Fibroblast of lung (primary cell): ENCODE results near the gene MICAL2. TPM values are rescaled to one million over a fixed set of nuclear protein-coding genes. Genes with fewer than 3 reads are reported as not detected.
A peak's percentile ranks its signal among the peaks of the same experiment; 100 is the strongest.

ENCODE experiments used
- DNase-seq, 2 donors: peaks; one replicate each; pipeline versions ENCODE4 v3.0.0 to v3.0.0-alpha.2; 2010; ENCODE audit warnings: low read depth in 2 of 2
- H2AFZ ChIP-seq: 2 replicates; pipeline ENCODE4 v1.5.1; 2012; ENCODE audit warnings: low read length, control low read depth, inconsistent platforms
- H3K27ac ChIP-seq: 2 replicates; pipeline ENCODE4 v1.5.1; 2011; ENCODE audit warnings: low read length, control low read depth; ENCODE audit not compliant: insufficient read depth
- H3K27me3 ChIP-seq: 2 replicates; pipeline ENCODE4 v1.5.1; 2011; ENCODE audit warnings: mild to moderate bottlenecking, low read length; ENCODE audit not compliant: control insufficient read depth, insufficient read depth
- H3K36me3 ChIP-seq: 2 replicates; pipeline ENCODE4 v1.5.1; 2011; ENCODE audit warnings: low read length; ENCODE audit not compliant: control insufficient read depth, insufficient read depth
- H3K4me1 ChIP-seq: 2 replicates; pipeline ENCODE4 v1.5.1; 2011; ENCODE audit warnings: low read length; ENCODE audit not compliant: control insufficient read depth, insufficient read depth; ENCODE audit errors: extremely low read depth
- H3K4me2 ChIP-seq: 2 replicates; pipeline ENCODE4 v1.5.1; 2011; ENCODE audit warnings: low read length, control low read depth; ENCODE audit not compliant: insufficient read depth; ENCODE audit errors: extremely low read depth
- H3K4me3 ChIP-seq, 4 experiments: fragments of 200-600 bp in 1 of 4; sonication (generic) in 1 of 4; replicated peaks in 1 of 4; 2 replicates each; pipeline ENCODE4 v1.5.1; 2011 to 2016; ENCODE audit warnings: low read length in 4 of 4, low read depth in 3 of 4, mild to moderate bottlenecking in 3 of 4, control low read depth in 2 of 4, inconsistent platforms in 1 of 4, mixed read lengths in 1 of 4; ENCODE audit not compliant: insufficient read depth in 1 of 4; ENCODE audit errors: control extremely low read depth in 1 of 4
- H3K79me2 ChIP-seq: 2 replicates; pipeline ENCODE4 v1.5.1; 2012; ENCODE audit warnings: mild to moderate bottlenecking, low read length, inconsistent platforms; ENCODE audit not compliant: control insufficient read depth, insufficient read depth
- H3K9ac ChIP-seq: 2 replicates; pipeline ENCODE4 v1.5.1; 2011; ENCODE audit warnings: mild to moderate bottlenecking, low read length, control low read depth; ENCODE audit not compliant: insufficient read depth
- H3K9me3 ChIP-seq: 2 replicates; pipeline ENCODE4 v1.5.1; 2012; ENCODE audit warnings: low read depth, low read length; ENCODE audit not compliant: control insufficient read depth, insufficient read depth
- H4K20me1 ChIP-seq: 2 replicates; pipeline ENCODE4 v1.5.1; 2011; ENCODE audit warnings: low read length; ENCODE audit not compliant: control insufficient read depth, insufficient read depth; ENCODE audit errors: extremely low read depth
- EZH2 ChIP-seq: IDR thresholded peaks from 2 replicates; pipeline ENCODE4 v1.5.1; 2012; ENCODE audit warnings: low read length, control low read depth, mild to moderate bottlenecking; ENCODE audit errors: missing control alignments
- polyA plus RNA-seq, 2 donors: library from polyadenylated mRNA; depleted of rRNA in 1 of 2; stranded (reverse) in 1 of 2; unstranded in 1 of 2; fragments of >200 nt; gene quantifications; 2 replicates each; pipeline ENCODE4 v1.2.1, GENCODE V29; 2011 to 2012; ENCODE audit warnings: missing spikeins in 1 of 2
- total RNA-seq: library from RNA; depleted of rRNA; stranded (reverse); fragments of >200 nt; gene quantifications from 2 replicates; pipeline ENCODE4 v1.2.1, GENCODE V29; 2014
- TF ChIP-seq, protein P1 (sequence below), 2 donors: IDR thresholded peaks in 1 of 2; conservative IDR thresholded peaks in 1 of 2; 1 replicate in 1 of 2; 2 replicates in 1 of 2; pipeline ENCODE4 v1.5.1; 2011 to 2012; ENCODE audit warnings: low read length in 2 of 2, control low read depth in 1 of 2, inconsistent platforms in 1 of 2, low read depth in 1 of 2, mild to moderate bottlenecking in 1 of 2

MICAL2 gene
- total and polyA plus RNA-seq, 2 donors (not counting 1 experiment from before 2014, with no cell fraction given), result 78.5 to 275 TPM

DNA sequence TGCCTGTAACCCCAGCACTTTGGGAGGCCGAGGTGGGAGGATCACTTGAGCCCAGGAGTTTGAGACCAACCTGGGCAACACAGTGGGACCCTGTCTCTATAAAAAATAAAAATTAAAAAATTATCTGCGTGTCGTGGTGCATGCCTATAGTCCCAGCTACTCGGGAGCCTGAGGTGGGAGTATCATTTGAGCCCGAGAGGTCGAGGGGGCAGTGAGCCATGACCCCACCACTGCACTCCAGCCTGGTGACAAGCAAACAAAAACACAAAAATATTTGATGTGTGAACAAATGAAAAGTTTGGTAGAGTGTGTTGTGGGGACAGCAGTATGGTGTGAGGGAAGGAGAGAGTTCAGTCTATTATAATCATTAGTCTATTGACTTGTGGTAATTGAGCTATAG, 176.2 kb downstream of the MICAL2 start:
- H2AFZ ChIP-seq, result no peak overlapping the region
- H3K36me3 ChIP-seq, result no peaks in the 10 kb centered on the region
- TF ChIP-seq, protein P1, sequence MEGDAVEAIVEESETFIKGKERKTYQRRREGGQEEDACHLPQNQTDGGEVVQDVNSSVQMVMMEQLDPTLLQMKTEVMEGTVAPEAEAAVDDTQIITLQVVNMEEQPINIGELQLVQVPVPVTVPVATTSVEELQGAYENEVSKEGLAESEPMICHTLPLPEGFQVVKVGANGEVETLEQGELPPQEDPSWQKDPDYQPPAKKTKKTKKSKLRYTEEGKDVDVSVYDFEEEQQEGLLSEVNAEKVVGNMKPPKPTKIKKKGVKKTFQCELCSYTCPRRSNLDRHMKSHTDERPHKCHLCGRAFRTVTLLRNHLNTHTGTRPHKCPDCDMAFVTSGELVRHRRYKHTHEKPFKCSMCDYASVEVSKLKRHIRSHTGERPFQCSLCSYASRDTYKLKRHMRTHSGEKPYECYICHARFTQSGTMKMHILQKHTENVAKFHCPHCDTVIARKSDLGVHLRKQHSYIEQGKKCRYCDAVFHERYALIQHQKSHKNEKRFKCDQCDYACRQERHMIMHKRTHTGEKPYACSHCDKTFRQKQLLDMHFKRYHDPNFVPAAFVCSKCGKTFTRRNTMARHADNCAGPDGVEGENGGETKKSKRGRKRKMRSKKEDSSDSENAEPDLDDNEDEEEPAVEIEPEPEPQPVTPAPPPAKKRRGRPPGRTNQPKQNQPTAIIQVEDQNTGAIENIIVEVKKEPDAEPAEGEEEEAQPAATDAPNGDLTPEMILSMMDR (conservative IDR thresholded peaks at IDR 0.05 in 1 of 2, IDR thresholded peaks at IDR 0.05 in 1 of 2; ENCODE audit: low read depth in 1 of 2, low read length in 2 of 2), result no peak
- no peak for TF ChIP-seq EZH2
- no peaks in the 10 kb centered on the region for H4K20me1 ChIP-seq
- H3K9ac ChIP-seq, result no peak overlapping the region
- H3K27ac ChIP-seq, result peak overlapping the region; percentile 92
- H3K9me3 ChIP-seq, result no peaks in the 10 kb centered on the region
- no peak for DNase-seq
- H3K27me3 ChIP-seq, result no peaks in the 10 kb centered on the region
- H3K79me2 ChIP-seq, result no peaks in the 10 kb centered on the region
- peak overlapping the region in 1 of 4 experiments; percentile 5 for H3K4me3 ChIP-seq
- peak overlapping the region; percentile 44 for H3K4me2 ChIP-seq
- peaks cover 51% of the 10 kb centered on the region for H3K4me1 ChIP-seq

DNA sequence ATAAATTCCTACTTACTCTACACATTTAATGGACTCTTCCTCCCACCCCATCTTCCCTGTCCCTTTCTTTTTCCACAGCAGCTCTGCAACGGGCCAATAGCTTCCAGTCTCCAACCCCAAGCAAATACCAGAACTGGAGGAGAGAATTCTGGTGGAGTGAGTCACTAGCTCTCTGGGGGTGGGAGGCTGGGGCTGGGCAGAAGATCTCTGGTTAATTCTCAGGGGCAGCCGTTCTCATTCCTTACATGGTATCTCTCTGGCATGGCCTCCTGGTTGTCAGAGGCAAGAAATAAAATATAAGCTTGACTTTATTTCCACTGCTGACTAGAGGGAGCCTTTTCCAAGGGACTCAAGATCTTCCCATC, 176.6 kb downstream of the MICAL2 start:
- H2AFZ ChIP-seq, result no peak overlapping the region
- peaks cover 50% of the 10 kb centered on the region for H3K4me1 ChIP-seq
- H3K4me3 ChIP-seq, result peak overlapping the region in 3 of 4 experiments; percentile 15 to 30 (median 19)
- no peaks in the 10 kb centered on the region for H3K9me3 ChIP-seq
- H3K79me2 ChIP-seq, result no peaks in the 10 kb centered on the region
- TF ChIP-seq, protein P1 (conservative IDR thresholded peaks at IDR 0.05 in 1 of 2, IDR thresholded peaks at IDR 0.05 in 1 of 2; ENCODE audit: low read depth in 1 of 2, low read length in 2 of 2), result no peak
- no peak for TF ChIP-seq EZH2
- no peaks in the 10 kb centered on the region for H3K27me3 ChIP-seq
- peak overlapping the region; percentile 58 for H3K9ac ChIP-seq
- H4K20me1 ChIP-seq, result no peaks in the 10 kb centered on the region
- DNase-seq, result peak; percentile 94 to 98
- peak overlapping the region; percentile 77 for H3K4me2 ChIP-seq
- H3K36me3 ChIP-seq, result no peaks in the 10 kb centered on the region
- H3K27ac ChIP-seq, result peak overlapping the region; percentile 92

DNA sequence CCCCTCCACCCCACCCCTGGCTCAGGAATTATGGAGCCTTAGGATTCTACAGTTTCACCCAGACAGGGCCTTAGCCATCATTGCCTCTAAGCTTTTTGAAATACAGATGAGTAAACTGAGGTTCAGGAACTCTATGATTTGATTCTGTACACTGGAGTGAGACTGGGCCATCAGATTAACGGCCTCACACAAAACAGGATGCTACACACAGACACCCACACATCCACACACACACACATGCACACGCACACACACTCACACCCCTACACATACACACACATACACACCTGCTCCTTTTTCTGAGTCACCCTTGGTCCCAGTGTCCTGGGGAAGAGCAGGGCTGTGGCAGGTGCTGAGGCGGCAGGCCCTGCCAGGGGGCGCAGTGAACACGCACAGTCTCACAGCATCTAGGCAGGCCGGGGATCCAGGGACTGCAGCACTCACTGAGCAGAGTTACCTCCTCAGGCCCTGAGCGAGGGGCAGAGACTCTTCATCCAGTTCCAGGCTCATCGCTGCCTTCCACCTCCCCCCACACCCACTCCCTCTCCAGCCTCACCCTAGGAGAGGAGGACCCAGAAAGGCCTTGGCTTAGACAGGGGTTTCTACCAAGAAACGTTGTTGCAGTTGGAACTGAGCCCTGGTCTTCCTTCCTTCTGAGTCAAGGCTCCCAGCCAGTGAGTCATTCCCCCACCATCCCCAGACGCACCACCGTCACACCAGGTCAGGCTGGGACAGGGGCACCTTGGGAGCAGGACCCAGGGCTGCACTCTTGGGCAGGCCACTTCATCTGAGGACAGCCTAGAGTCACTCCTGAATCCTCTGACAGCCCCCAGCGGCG, 177.2 kb downstream of the MICAL2 start:
- Histone ChIP-seq H3K4me3 (peak overlapping the region; percentile 15 to 30 (median 23)), H3K27me3 (no peaks in the 10 kb centered on the region), H3K9me3 (no peaks in the 10 kb centered on the region), H3K4me2 (peak overlapping the region; percentile 77), H3K36me3 (no peaks in the 10 kb centered on the region), H3K27ac (peak overlapping the region; percentile 92), H3K9ac (peak overlapping the region; percentile 58), H3K4me1 (peaks cover 45% of the 10 kb centered on the region), H4K20me1 (no peaks in the 10 kb centered on the region), H2AFZ (peak overlapping the region; percentile 40), H3K79me2 (no peaks in the 10 kb centered on the region)
- peak; percentile 96 to 99 for DNase-seq
- TF ChIP-seq, protein P1 (conservative IDR thresholded peaks at IDR 0.05 in 1 of 2, IDR thresholded peaks at IDR 0.05 in 1 of 2; ENCODE audit: low read depth in 1 of 2, low read length in 2 of 2), result peak; percentile 38 to 60
- no peak for TF ChIP-seq EZH2
